ENCODE data around the gene CDK6. TPM values are rescaled to one million over a fixed set of nuclear protein-coding genes. Genes with fewer than 3 reads are reported as not detected.
"Not testable (repeated sequence)": the region's sequence is repeated elsewhere in the genome, so short reads cannot be mapped to it uniquely, and the experiment has no call there.

CDK6 gene
- total RNA-seq, 1 experiment from 2014 or later, result 175 TPM

- POLR2A ChIA-PET, result no interaction called here
Measured at GRCh38 chr7:92608380-92609322, 227.7 kb downstream of the CDK6 start.

GRCh38 chr7:92606985-92607384 lies 229.4 kb downstream of the CDK6 start:
- peaks cover 61% of the 10 kb centered on the region for H3K36me3 Mint-ChIP-seq (ENCODE audit: insufficient read depth, unreplicated experiment)
- Histone ChIP-seq H3K9me3 (no peaks in the 10 kb centered on the region), H3K4me3 (ENCODE audit: low read depth, low read length) (no peak overlapping the region), H3K36me3 (ENCODE audit: control insufficient read depth, insufficient read depth, low read length) (no peaks in the 10 kb centered on the region; the same call in 1 of the 2 replicates), H3K27me3 (replicated peaks; ENCODE audit: control insufficient read depth, insufficient read depth, low read length) (no peaks in the 10 kb centered on the region), H3K4me1 (no peaks in the 10 kb centered on the region)
- no peaks in the 10 kb centered on the region for H3K9me3 Mint-ChIP-seq (ENCODE audit: unreplicated experiment)
- no TSS peak for BruUV-seq (replicated peaks)
- ChIA-PET POLR2A (no interaction called here), CTCF (no interaction called here)
- DNase-seq, result no peak
- intact Hi-C loops (cut with micrococcal nuclease; ENCODE audit: unreplicated experiment), result no loop called here
- H3K27ac Mint-ChIP-seq (ENCODE audit: unreplicated experiment), result no peak overlapping the region
- peaks cover 6% of the 10 kb centered on the region for H3K4me1 Mint-ChIP-seq (ENCODE audit: low read depth, unreplicated experiment)
- no peaks in the 10 kb centered on the region for H3K27me3 Mint-ChIP-seq (ENCODE audit: insufficient read depth, unreplicated experiment)
- H3K4me3 Mint-ChIP-seq (ENCODE audit: unreplicated experiment), result no peak overlapping the region
- no peak for TF ChIP-seq CTCF (IDR thresholded peaks at IDR 0.05; ENCODE audit: insufficient read depth in 1 of 2, low read depth in 1 of 2, low read length in 1 of 2, severe bottlenecking in 1 of 2, unreplicated experiment in 1 of 2)

More at GRCh38 chr7:92608380-92609322, 227.7 kb downstream of the CDK6 start:
- Mint-ChIP-seq H3K27ac (ENCODE audit: unreplicated experiment) (no peak overlapping the region), H3K4me1 (ENCODE audit: low read depth, unreplicated experiment) (peaks cover 6% of the 10 kb centered on the region), H3K36me3 (ENCODE audit: insufficient read depth, unreplicated experiment) (peaks cover 65% of the 10 kb centered on the region), H3K27me3 (ENCODE audit: insufficient read depth, unreplicated experiment) (no peaks in the 10 kb centered on the region), H3K4me3 (ENCODE audit: unreplicated experiment) (no peak overlapping the region), H3K9me3 (ENCODE audit: unreplicated experiment) (no peaks in the 10 kb centered on the region)
- H3K4me3 ChIP-seq (ENCODE audit: low read depth, low read length), result no peak overlapping the region
- TF ChIP-seq CTCF (IDR thresholded peaks at IDR 0.05; ENCODE audit: insufficient read depth in 1 of 2, low read depth in 1 of 2, low read length in 1 of 2, severe bottlenecking in 1 of 2, unreplicated experiment in 1 of 2), result no peak
- CTCF ChIA-PET, result no interaction called here
- H3K9me3 ChIP-seq, result no peaks in the 10 kb centered on the region
- no TSS peak for BruUV-seq (replicated peaks)
- H3K36me3 ChIP-seq (ENCODE audit: control insufficient read depth, insufficient read depth, low read length), result no peaks in the 10 kb centered on the region; the same call in 1 of the 2 replicates
- intact Hi-C loops (cut with micrococcal nuclease; ENCODE audit: unreplicated experiment), result no loop called here
- no peaks in the 10 kb centered on the region for H3K4me1 ChIP-seq
- no peaks in the 10 kb centered on the region for H3K27me3 ChIP-seq (replicated peaks; ENCODE audit: control insufficient read depth, insufficient read depth, low read length)
- no peak for DNase-seq

GRCh38 chr7:92604517-92604916 lies 231.9 kb downstream of the CDK6 start:
- POLR2A ChIA-PET; H3K4me1 ChIP-seq; H3K27ac Mint-ChIP-seq (ENCODE audit: unreplicated experiment); H3K9me3 ChIP-seq; CTCF ChIA-PET; H3K4me3 ChIP-seq (ENCODE audit: low read depth, low read length); H3K36me3 ChIP-seq (ENCODE audit: control insufficient read depth, insufficient read depth, low read length); H3K4me3 Mint-ChIP-seq (ENCODE audit: unreplicated experiment); BruUV-seq (replicated peaks); DNase-seq; intact Hi-C loops (cut with micrococcal nuclease; ENCODE audit: unreplicated experiment); H3K27me3 ChIP-seq (replicated peaks; ENCODE audit: control insufficient read depth, insufficient read depth, low read length); H3K27me3 Mint-ChIP-seq (ENCODE audit: insufficient read depth, unreplicated experiment); H3K4me1 Mint-ChIP-seq (ENCODE audit: low read depth, unreplicated experiment); H3K9me3 Mint-ChIP-seq (ENCODE audit: unreplicated experiment): not testable (repeated sequence)
- H3K36me3 Mint-ChIP-seq (ENCODE audit: insufficient read depth, unreplicated experiment), result peaks cover 51% of the 10 kb centered on the region
